Measurements from ENCODE around the gene DDX41.
"Not testable (repeated sequence)": the region's sequence is repeated elsewhere in the genome, so short reads cannot be mapped to it uniquely, and the experiment has no call there.

Gene DDX41

GRCh38 chr5:177487144-177487543 is 29.6 kb downstream of the DDX41 start:
- DNase-seq (ENCODE audit: low read depth), result no peak
- no peak for TF ChIP-seq CTCF (conservative IDR thresholded peaks at IDR 0.05; ENCODE audit: control insufficient read depth, insufficient read depth, low read depth, low read length)
- H3K4me3 ChIP-seq (ENCODE audit: control insufficient read depth, low read depth, low read length), result no peak overlapping the region

- TF ChIP-seq CTCF (conservative IDR thresholded peaks at IDR 0.05; ENCODE audit: control insufficient read depth, insufficient read depth, low read depth, low read length), result no peak
- DNase-seq (ENCODE audit: low read depth), result no peak
Observed at GRCh38 chr5:177486256-177486655, 30.5 kb downstream of the DDX41 start.

GRCh38 chr5:177485753-177486152 is 31.0 kb downstream of the DDX41 start:
- H3K4me3 ChIP-seq (ENCODE audit: control insufficient read depth, low read depth, low read length); DNase-seq (ENCODE audit: low read depth): not testable (repeated sequence)

More at GRCh38 chr5:177486256-177486655, 30.5 kb downstream of the DDX41 start:
- no peak overlapping the region for H3K4me3 ChIP-seq (ENCODE audit: control insufficient read depth, low read depth, low read length)

GRCh38 chr5:177484902-177485549 is 31.7 kb downstream of the DDX41 start:
- DNase-seq (ENCODE audit: low read depth), result no peak
- H3K4me3 ChIP-seq (ENCODE audit: control insufficient read depth, low read depth, low read length), result no peak overlapping the region
- TF ChIP-seq CTCF (conservative IDR thresholded peaks at IDR 0.05; ENCODE audit: control insufficient read depth, insufficient read depth, low read depth, low read length), result no peak

- TF ChIP-seq CTCF (conservative IDR thresholded peaks at IDR 0.05; ENCODE audit: control insufficient read depth, insufficient read depth, low read depth, low read length), result no peak
- H3K4me3 ChIP-seq (ENCODE audit: control insufficient read depth, low read depth, low read length), result no peak overlapping the region
- DNase-seq (ENCODE audit: low read depth), result no peak
Observed at GRCh38 chr5:177483994-177484901, 32.5 kb downstream of the DDX41 start.

- DNase-seq (ENCODE audit: low read depth), result no peak
- no peak for TF ChIP-seq CTCF (conservative IDR thresholded peaks at IDR 0.05; ENCODE audit: control insufficient read depth, insufficient read depth, low read depth, low read length)
Observed at GRCh38 chr5:177483042-177483441, 33.7 kb downstream of the DDX41 start.

GRCh38 chr5:177482359-177482795 is 34.4 kb downstream of the DDX41 start:
- peak; percentile 28 for DNase-seq (ENCODE audit: low read depth)
- no peak overlapping the region for H3K4me3 ChIP-seq (ENCODE audit: control insufficient read depth, low read depth, low read length)
- no peak for TF ChIP-seq CTCF (conservative IDR thresholded peaks at IDR 0.05; ENCODE audit: control insufficient read depth, insufficient read depth, low read depth, low read length)

More at GRCh38 chr5:177483042-177483441, 33.7 kb downstream of the DDX41 start:
- H3K4me3 ChIP-seq (ENCODE audit: control insufficient read depth, low read depth, low read length), result no peak overlapping the region
